ENCODE results near the gene SGK2. TPM values are rescaled to one million over a fixed set of nuclear protein-coding genes. Genes with fewer than 3 reads are reported as not detected.

SGK2 gene
- total and polyA plus RNA-seq, 2 experiments from 2014 or later = 0.42 TPM; not detected in 1

DNA sequence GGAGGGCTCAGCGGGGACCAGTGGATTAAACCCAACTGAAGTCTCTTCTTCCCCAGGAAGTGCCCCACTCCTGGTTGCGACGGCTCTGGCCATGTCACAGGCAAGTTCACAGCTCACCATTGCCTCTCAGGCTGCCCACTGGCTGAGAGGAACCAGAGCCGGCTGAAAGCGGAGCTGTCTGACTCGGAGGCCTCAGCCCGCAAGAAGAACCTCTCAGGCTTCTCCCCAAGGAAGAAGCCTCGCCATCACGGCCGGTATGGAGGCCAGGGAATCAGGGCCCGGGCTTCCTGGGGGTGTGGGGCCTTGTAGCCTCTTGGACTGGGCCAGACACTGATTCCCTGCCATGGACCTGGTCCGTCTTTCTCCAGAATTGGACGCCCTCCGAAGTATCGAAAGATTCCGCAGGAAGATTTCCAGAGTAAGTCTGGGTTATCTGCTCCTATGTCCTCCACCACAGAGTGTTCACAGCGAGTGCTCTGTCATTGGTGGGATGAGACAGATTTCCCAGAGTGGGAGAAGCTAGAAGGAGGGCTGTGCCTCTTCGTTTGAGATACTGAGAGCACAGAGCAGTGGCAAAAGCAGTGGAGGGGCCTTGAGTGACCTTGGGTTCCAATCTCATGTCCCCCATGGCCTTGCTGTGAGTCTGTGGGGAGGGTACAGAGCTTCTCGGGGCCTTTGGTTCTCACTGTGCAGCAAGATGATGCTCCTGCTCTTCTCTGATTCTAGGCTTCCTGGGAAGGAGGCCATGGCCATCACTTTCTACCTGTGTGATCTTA, 22.6 kb upstream of the SGK2 start:
- Mint-ChIP-seq H3K4me1 (no peaks in the 10 kb centered on the region), H3K27ac (no peak overlapping the region), H3K4me3 (no peak overlapping the region), H3K36me3 (ENCODE audit: low read depth) (peaks cover 12% of the 10 kb centered on the region; the same call in 1 of the 3 replicates), H3K27me3 (ENCODE audit: insufficient read depth, low read depth, poor library complexity) (peaks cover 12% of the 10 kb centered on the region), H3K9me3 (no peaks in the 10 kb centered on the region; the same call in 1 of the 3 replicates)
- no peaks in the 10 kb centered on the region for H3K27me3 ChIP-seq (ENCODE audit: insufficient read depth)
- no peaks in the 10 kb centered on the region for H3F3A ChIP-seq (replicated peaks; ENCODE audit: low read depth)
- no peaks in the 10 kb centered on the region for H4K20me1 ChIP-seq (replicated peaks; ENCODE audit: insufficient read depth)
- H3K79me2 ChIP-seq (replicated peaks; ENCODE audit: insufficient read depth) = no peaks in the 10 kb centered on the region
- TF ChIP-seq STAT1 (IDR thresholded peaks at IDR 0.05; ENCODE audit: unreplicated experiment) (no peak), EZH2 (IDR thresholded peaks at IDR 0.05; ENCODE audit: low read depth, unreplicated experiment) (no peak), NANOG (IDR thresholded peaks at IDR 0.05; ENCODE audit: borderline replicate concordance) (no peak)
- TF ChIP-seq, protein P1, sequence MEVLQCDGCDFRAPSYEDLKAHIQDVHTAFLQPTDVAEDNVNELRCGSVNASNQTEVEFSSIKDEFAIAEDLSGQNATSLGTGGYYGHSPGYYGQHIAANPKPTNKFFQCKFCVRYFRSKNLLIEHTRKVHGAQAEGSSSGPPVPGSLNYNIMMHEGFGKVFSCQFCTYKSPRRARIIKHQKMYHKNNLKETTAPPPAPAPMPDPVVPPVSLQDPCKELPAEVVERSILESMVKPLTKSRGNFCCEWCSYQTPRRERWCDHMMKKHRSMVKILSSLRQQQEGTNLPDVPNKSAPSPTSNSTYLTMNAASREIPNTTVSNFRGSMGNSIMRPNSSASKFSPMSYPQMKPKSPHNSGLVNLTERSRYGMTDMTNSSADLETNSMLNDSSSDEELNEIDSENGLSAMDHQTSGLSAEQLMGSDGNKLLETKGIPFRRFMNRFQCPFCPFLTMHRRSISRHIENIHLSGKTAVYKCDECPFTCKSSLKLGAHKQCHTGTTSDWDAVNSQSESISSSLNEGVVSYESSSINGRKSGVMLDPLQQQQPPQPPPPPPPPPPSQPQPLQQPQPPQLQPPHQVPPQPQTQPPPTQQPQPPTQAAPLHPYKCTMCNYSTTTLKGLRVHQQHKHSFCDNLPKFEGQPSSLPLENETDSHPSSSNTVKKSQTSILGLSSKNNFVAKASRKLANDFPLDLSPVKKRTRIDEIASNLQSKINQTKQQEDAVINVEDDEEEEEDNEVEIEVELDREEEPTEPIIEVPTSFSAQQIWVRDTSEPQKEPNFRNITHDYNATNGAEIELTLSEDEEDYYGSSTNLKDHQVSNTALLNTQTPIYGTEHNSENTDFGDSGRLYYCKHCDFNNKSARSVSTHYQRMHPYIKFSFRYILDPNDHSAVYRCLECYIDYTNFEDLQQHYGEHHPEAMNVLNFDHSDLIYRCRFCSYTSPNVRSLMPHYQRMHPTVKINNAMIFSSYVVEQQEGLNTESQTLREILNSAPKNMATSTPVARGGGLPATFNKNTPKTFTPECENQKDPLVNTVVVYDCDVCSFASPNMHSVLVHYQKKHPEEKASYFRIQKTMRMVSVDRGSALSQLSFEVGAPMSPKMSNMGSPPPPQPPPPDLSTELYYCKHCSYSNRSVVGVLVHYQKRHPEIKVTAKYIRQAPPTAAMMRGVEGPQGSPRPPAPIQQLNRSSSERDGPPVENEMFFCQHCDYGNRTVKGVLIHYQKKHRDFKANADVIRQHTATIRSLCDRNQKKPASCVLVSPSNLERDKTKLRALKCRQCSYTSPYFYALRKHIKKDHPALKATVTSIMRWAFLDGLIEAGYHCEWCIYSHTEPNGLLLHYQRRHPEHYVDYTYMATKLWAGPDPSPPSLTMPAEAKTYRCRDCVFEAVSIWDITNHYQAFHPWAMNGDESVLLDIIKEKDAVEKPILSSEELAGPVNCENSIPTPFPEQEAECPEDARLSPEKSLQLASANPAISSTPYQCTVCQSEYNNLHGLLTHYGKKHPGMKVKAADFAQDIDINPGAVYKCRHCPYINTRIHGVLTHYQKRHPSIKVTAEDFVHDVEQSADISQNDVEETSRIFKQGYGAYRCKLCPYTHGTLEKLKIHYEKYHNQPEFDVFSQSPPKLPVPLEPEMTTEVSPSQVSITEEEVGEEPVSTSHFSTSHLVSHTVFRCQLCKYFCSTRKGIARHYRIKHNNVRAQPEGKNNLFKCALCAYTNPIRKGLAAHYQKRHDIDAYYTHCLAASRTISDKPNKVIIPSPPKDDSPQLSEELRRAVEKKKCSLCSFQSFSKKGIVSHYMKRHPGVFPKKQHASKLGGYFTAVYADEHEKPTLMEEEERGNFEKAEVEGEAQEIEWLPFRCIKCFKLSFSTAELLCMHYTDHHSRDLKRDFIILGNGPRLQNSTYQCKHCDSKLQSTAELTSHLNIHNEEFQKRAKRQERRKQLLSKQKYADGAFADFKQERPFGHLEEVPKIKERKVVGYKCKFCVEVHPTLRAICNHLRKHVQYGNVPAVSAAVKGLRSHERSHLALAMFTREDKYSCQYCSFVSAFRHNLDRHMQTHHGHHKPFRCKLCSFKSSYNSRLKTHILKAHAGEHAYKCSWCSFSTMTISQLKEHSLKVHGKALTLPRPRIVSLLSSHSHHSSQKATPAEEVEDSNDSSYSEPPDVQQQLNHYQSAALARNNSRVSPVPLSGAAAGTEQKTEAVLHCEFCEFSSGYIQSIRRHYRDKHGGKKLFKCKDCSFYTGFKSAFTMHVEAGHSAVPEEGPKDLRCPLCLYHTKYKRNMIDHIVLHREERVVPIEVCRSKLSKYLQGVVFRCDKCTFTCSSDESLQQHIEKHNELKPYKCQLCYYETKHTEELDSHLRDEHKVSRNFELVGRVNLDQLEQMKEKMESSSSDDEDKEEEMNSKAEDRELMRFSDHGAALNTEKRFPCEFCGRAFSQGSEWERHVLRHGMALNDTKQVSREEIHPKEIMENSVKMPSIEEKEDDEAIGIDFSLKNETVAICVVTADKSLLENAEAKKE (CRISPR knock-in tag; IDR thresholded peaks at IDR 0.05) = no peak
- H3K4me2 ChIP-seq = no peak overlapping the region
- no peaks in the 10 kb centered on the region for H3K4me1 ChIP-seq (ENCODE audit: insufficient read depth)
- no peak overlapping the region for H3K4me3 ChIP-seq
- no peak for DNase-seq (ENCODE audit: low spot score)
- H2AFZ ChIP-seq = no peak overlapping the region
- no peaks in the 10 kb centered on the region for H3K9me2 ChIP-seq (ENCODE audit: insufficient read depth)
- H3K27ac ChIP-seq (ENCODE audit: low read depth) = no peak overlapping the region
- no peaks in the 10 kb centered on the region for H3K36me3 ChIP-seq (ENCODE audit: insufficient read depth)
- ATAC-seq = no peak

All from GM23338 (cell line).